Activated CD8-positive, alpha-beta T cell treated with anti-CD3 and anti-CD28 coated beads for 36 hours (primary cell): ENCODE data around the gene ZHX3. TPM values are rescaled to one million over a fixed set of nuclear protein-coding genes. Genes with fewer than 3 reads are reported as not detected.
A peak's percentile ranks its signal among the peaks of the same experiment; 100 is the strongest.

ENCODE experiments used
- ATAC-seq: fragments of 200-7000 bp; cut with Tn5 transposase; one replicate; pipeline ENCODE4 v1.10.0; 2021; ENCODE audit warnings: mild to moderate bottlenecking, moderate library complexity
- CTCF ChIA-PET: fragments of 350-600 bp; sonication (Branson Sonifier 250); formaldehyde crosslinking; loops from one replicate; lab custom pipeline; 2021; ENCODE audit warnings: antibody characterized with exemption; lab: Charles Lee
- POLR2A ChIA-PET: fragments of 350-600 bp; sonication (Branson Sonifier 250); formaldehyde crosslinking; loops from one replicate; lab custom pipeline; 2021; ENCODE audit warnings: antibody characterized with exemption; lab: Charles Lee
- DNase-seq: peaks from one replicate; pipeline ENCODE4 v3.0.0-alpha.2; 2020
- H3K27ac Mint-ChIP-seq: one replicate; pipeline ENCODE4 v1.8.0; 2021; ENCODE audit warnings: mild to moderate bottlenecking, mixed read lengths
- H3K27me3 Mint-ChIP-seq: one replicate; pipeline ENCODE4 v1.8.0; 2021; ENCODE audit warnings: mixed read lengths
- H3K36me3 Mint-ChIP-seq: one replicate; pipeline ENCODE4 v1.8.0; 2021; ENCODE audit warnings: low read depth, mixed read lengths
- H3K4me1 Mint-ChIP-seq: one replicate; pipeline ENCODE4 v1.8.0; 2021; ENCODE audit warnings: low read depth, mixed read lengths
- H3K4me3 Mint-ChIP-seq: one replicate; pipeline ENCODE4 v1.8.0; 2021; ENCODE audit warnings: mild to moderate bottlenecking, moderate library complexity, mixed read lengths
- H3K9me3 Mint-ChIP-seq: one replicate; pipeline ENCODE4 v1.8.0; 2021; ENCODE audit warnings: mixed read lengths
- intact Hi-C: fragments of 100-400 bp; cut with micrococcal nuclease; formaldehyde crosslinking; loops from one replicate; pipeline ENCODE4 v1.10.0; 2022
- total RNA-seq, 2 experiments: library from RNA; stranded (reverse); gene quantifications; one replicate each; pipeline ENCODE4 v1.2.3, GENCODE V29; 2021
- TF ChIP-seq, protein P1 (sequence below): fragments of 200-600 bp; IDR thresholded peaks from one replicate; pipeline ENCODE4 v1.8.0; 2022; ENCODE audit warnings: antibody characterized with exemption, mild to moderate bottlenecking

The ZHX3 gene
- total RNA-seq, 2 experiments from 2014 or later = 14.1 to 14.2 TPM

DNA sequence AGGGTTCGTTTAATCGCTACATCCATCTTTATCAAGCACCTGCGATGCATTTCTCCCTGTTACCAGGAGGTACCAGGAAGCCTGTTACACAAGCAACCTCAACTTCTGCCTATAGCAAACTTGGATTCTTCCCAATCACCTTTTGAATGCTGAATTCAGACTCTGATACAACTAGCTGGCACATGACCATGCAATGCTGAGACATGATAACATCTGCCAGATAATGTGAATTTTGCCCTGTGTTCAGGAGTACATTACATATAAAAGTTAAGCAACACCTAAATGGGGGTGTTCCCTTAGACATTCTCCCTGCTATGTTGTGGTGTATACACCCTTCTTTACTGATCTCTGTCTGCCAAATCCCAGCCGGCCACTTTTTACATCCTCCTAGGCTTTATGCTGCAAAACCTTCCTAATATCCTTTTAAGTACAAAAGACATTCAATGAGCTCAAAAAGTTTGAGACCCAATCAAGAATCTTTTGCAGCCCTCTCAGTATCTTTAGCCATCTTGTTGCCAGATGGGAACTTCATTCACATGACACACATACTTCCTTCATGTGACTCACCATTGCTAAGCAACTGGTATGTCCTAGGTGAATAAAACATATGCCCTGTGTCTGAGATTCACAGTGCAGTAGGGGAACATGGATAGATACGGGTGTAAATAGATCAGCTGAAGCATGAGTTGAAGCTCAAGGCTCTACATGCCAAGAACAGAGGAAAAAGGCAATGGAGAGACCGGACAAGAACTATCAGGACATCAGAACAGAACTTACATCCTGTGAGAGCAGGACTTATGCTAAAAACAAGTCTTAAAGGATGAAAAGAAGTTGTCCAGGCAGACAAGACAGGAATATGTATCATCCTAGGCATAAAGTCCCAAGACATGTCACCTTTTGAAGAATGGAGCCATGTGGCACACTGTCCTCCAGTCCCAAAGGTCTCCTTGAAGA, 84.3 kb downstream of the ZHX3 start:
- Mint-ChIP-seq H3K36me3 (no peaks in the 10 kb centered on the region), H3K9me3 (no peaks in the 10 kb centered on the region), H3K27ac (peak overlapping the region; percentile 13), H3K4me3 (no peak overlapping the region), H3K4me1 (peaks cover 42% of the 10 kb centered on the region), H3K27me3 (no peaks in the 10 kb centered on the region)
- ChIA-PET CTCF (interaction anchor here (0.9 to 5.1 kb wide), 19 partner anchors 8 to 265 kb away, joined by 3 to 72 read pairs (median 7); partner anchors contain the start of genes LPIN3 and PLCG1), POLR2A (interaction anchor here (0.8 to 1.6 kb wide), 2 partner anchors 9 to 94 kb away, joined by 3 to 4 read pairs; no protein-coding TSS in a partner anchor)
- intact Hi-C loops = loop anchor here (1.0 to 10.0 kb wide), 3 partner anchors 98 to 266 kb away; no protein-coding TSS in a partner anchor
- DNase-seq (no peak), ATAC-seq (no peak)
- TF ChIP-seq, protein P1, sequence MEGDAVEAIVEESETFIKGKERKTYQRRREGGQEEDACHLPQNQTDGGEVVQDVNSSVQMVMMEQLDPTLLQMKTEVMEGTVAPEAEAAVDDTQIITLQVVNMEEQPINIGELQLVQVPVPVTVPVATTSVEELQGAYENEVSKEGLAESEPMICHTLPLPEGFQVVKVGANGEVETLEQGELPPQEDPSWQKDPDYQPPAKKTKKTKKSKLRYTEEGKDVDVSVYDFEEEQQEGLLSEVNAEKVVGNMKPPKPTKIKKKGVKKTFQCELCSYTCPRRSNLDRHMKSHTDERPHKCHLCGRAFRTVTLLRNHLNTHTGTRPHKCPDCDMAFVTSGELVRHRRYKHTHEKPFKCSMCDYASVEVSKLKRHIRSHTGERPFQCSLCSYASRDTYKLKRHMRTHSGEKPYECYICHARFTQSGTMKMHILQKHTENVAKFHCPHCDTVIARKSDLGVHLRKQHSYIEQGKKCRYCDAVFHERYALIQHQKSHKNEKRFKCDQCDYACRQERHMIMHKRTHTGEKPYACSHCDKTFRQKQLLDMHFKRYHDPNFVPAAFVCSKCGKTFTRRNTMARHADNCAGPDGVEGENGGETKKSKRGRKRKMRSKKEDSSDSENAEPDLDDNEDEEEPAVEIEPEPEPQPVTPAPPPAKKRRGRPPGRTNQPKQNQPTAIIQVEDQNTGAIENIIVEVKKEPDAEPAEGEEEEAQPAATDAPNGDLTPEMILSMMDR = no peak

DNA sequence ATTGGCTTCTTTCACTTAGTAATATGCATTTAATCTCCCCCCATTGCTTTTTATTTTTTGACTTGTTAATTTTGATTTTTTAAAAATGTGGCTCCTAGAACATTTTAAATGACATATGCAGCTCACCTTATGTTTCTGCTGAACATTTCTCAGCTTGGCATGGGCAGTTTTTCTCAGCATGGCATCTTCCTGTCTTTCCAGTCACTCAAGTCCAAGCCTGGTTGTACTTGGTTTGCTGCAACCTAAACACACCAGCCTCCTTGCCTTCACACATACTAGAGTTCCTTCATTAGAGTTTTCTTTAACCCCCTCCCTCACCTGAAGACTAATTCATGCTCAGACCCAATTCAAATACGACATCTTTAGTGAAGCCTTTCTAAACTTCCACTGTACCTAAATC, 86.4 kb downstream of the ZHX3 start:
- Mint-ChIP-seq H3K36me3 (no peaks in the 10 kb centered on the region), H3K4me3 (no peak overlapping the region), H3K4me1 (peaks cover 42% of the 10 kb centered on the region), H3K9me3 (no peaks in the 10 kb centered on the region), H3K27ac (no peak overlapping the region), H3K27me3 (no peaks in the 10 kb centered on the region)
- ChIA-PET POLR2A (no interaction called here), CTCF (interaction anchor here (0.6 to 5.1 kb wide), 11 partner anchors 12 to 263 kb away, joined by 3 to 72 read pairs (median 7); partner anchors contain the start of gene LPIN3)
- intact Hi-C loops = loop anchor here (5.0 to 10.0 kb wide), 2 partner anchors 104 to 264 kb away; no protein-coding TSS in a partner anchor
- ATAC-seq = no peak
- DNase-seq = no peak
- TF ChIP-seq, protein P1 = no peak

DNA sequence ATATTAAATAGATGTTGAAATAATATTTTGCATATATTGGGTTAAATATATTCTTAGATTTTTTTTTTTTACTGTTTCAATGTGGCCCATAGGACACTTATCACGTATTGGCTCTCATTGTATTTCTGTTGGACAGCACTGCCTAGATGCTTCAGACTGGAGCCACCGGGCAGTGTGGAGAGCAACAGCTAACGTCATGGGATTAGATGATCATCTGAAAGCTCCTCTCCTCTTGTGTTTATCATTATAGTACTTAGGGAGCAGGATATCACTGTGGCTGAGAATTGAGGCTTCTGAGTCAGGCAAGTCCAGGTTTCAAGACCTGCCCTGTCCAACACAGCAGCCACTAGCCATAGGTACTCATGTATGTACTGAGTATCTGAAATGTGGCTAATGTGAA, 87.4 kb downstream of the ZHX3 start:
- Mint-ChIP-seq H3K36me3 (no peaks in the 10 kb centered on the region), H3K27me3 (no peaks in the 10 kb centered on the region), H3K27ac (no peak overlapping the region), H3K4me1 (peaks cover 42% of the 10 kb centered on the region), H3K4me3 (no peak overlapping the region), H3K9me3 (no peaks in the 10 kb centered on the region)
- ATAC-seq (no peak), DNase-seq (no peak)
- ChIA-PET CTCF (interaction anchor here (1.3 kb wide), 1 partner anchor 95 kb away, joined by 3 read pairs; no protein-coding TSS in a partner anchor), POLR2A (no interaction called here)
- intact Hi-C loops = loop anchor here (5.0 to 10.0 kb wide), 2 partner anchors 105 to 263 kb away; no protein-coding TSS in a partner anchor
- TF ChIP-seq, protein P1 = no peak

DNA sequence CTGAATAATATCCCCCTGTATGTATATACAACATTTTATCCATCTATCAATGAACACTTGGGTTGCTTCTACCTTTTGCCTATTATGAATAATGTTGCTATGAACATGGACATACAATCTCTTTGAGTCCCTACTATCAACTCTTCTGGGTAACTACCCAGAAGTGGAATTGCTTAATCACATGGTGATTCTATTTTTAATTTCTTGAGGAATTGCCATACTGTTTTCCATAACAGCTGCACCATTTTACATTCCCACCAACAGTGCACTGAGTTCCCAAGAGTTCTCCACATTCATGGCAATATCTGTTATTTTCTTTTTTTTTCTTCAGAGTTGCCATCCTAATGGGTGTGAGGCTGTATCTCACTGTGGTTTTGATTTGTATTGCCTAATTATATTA, 88.3 kb downstream of the ZHX3 start:
- no peak for DNase-seq
- H3K4me3 Mint-ChIP-seq = no peak overlapping the region
- ChIA-PET POLR2A (no interaction called here), CTCF (interaction anchor here (1.3 kb wide), 1 partner anchor 94 kb away, joined by 3 read pairs; no protein-coding TSS in a partner anchor)
- H3K27ac Mint-ChIP-seq = no peak overlapping the region
- no peaks in the 10 kb centered on the region for H3K9me3 Mint-ChIP-seq
- no peak for ATAC-seq
- intact Hi-C loops = loop anchor here (10.0 kb wide), 1 partner anchor 54 kb away; no protein-coding TSS in a partner anchor
- TF ChIP-seq, protein P1 = no peak
- H3K27me3 Mint-ChIP-seq = no peaks in the 10 kb centered on the region
- peaks cover 40% of the 10 kb centered on the region for H3K4me1 Mint-ChIP-seq
- H3K36me3 Mint-ChIP-seq = no peaks in the 10 kb centered on the region
